Caco-2 (cell line): ENCODE measurements around the gene RAD51D. TPM values are rescaled to one million over a fixed set of nuclear protein-coding genes. Genes with fewer than 3 reads are reported as not detected.

Experiments
- BruUV-seq: library from RNA; stranded (reverse); fragments of 400-500 nt; replicated peaks from 2 replicates; lab custom pipeline; 2021; lab: Mats Ljungman, UMichigan
- CTCF ChIA-PET: fragments of 300-600 bp; sonication (Branson Sonifier 250); formaldehyde crosslinking; loops from one replicate; lab custom pipeline; 2022; ENCODE audit warnings: antibody characterized with exemption; lab: Charles Lee
- POLR2A ChIA-PET: fragments of 300-600 bp; sonication (Branson Sonifier 250); formaldehyde crosslinking; loops from one replicate; lab custom pipeline; 2022; ENCODE audit warnings: antibody characterized with exemption; lab: Charles Lee
- DNase-seq, 2 experiments: peaks; one replicate each; pipeline versions ENCODE4 v3.0.0 to v3.0.0-alpha.2; 2020 to 2022
- H3K27me3 ChIP-seq: replicated peaks from 2 replicates; pipeline ENCODE4 v1.6.0; 2011; ENCODE audit warnings: low read length; ENCODE audit not compliant: control insufficient read depth, insufficient read depth
- H3K36me3 ChIP-seq: 2 replicates; pipeline ENCODE4 v1.5.1; 2011; ENCODE audit warnings: low read length; ENCODE audit not compliant: control insufficient read depth, insufficient read depth
- H3K4me1 ChIP-seq: fragments of 250-450 bp; sonication (Bioruptor Pico); 2 replicates; pipeline ENCODE4 v1.5.1; 2020; ENCODE audit warnings: mild to moderate bottlenecking
- H3K4me3 ChIP-seq: 2 replicates; pipeline ENCODE4 v1.5.1; 2011; ENCODE audit warnings: low read depth, mild to moderate bottlenecking, control low read depth, low read length
- H3K9me3 ChIP-seq: fragments of 250-450 bp; sonication (Bioruptor Pico); 2 replicates; pipeline ENCODE4 v1.5.1; 2020; ENCODE audit warnings: mild to moderate bottlenecking, moderate library complexity
- H3K27ac Mint-ChIP-seq: one replicate; pipeline ENCODE4 v1.8.0; 2022; ENCODE audit warnings: mixed read lengths; ENCODE audit not compliant: unreplicated experiment
- H3K27me3 Mint-ChIP-seq: one replicate; pipeline ENCODE4 v1.8.0; 2022; ENCODE audit warnings: mixed read lengths; ENCODE audit not compliant: insufficient read depth, unreplicated experiment
- H3K36me3 Mint-ChIP-seq: one replicate; pipeline ENCODE4 v1.8.0; 2022; ENCODE audit warnings: mild to moderate bottlenecking, mixed read lengths; ENCODE audit not compliant: insufficient read depth, unreplicated experiment
- H3K4me1 Mint-ChIP-seq: one replicate; pipeline ENCODE4 v1.8.0; 2022; ENCODE audit warnings: low read depth, mixed read lengths; ENCODE audit not compliant: unreplicated experiment
- H3K4me3 Mint-ChIP-seq: one replicate; pipeline ENCODE4 v1.8.0; 2022; ENCODE audit warnings: mild to moderate bottlenecking, moderate library complexity, mixed read lengths; ENCODE audit not compliant: unreplicated experiment
- H3K9me3 Mint-ChIP-seq: one replicate; pipeline ENCODE4 v1.8.0; 2022; ENCODE audit warnings: mixed read lengths; ENCODE audit not compliant: unreplicated experiment
- CTCF ChIP-seq, 2 experiments: fragments of 200-600 bp in 1 of 2; IDR thresholded peaks; 1 replicate in 1 of 2; 2 replicates in 1 of 2; pipeline versions ENCODE4 v1.5.1 to v1.8.0; 2011 to 2022; ENCODE audit warnings: antibody characterized with exemption in 1 of 2, control low read depth in 1 of 2, inconsistent platforms in 1 of 2, low read depth in 1 of 2, low read length in 1 of 2, mild to moderate bottlenecking in 1 of 2, moderate library complexity in 1 of 2; ENCODE audit not compliant: insufficient read depth in 1 of 2, severe bottlenecking in 1 of 2, unreplicated experiment in 1 of 2
- intact Hi-C: fragments of 100-400 bp; cut with micrococcal nuclease; formaldehyde crosslinking; loops from one replicate; pipeline ENCODE4 v1.10.0; 2022; ENCODE audit not compliant: unreplicated experiment
- total RNA-seq: library from RNA; stranded (reverse); gene quantifications from 2 replicates; pipeline ENCODE4 v1.2.3, GENCODE V29; 2022

Gene RAD51D
- total RNA-seq, 1 experiment from 2014 or later: 31.8 TPM

GRCh38 chr17:35089586-35090296, 29.9 kb downstream of the RAD51D start:
- no peaks in the 10 kb centered on the region for H3K27me3 Mint-ChIP-seq
- H3K36me3 ChIP-seq: no peaks in the 10 kb centered on the region
- H3K4me3 Mint-ChIP-seq: peak overlapping the region; percentile 94
- DNase-seq: peak; percentile 54 to 55
- H3K36me3 Mint-ChIP-seq: peaks cover under 1% of the 10 kb centered on the region
- BruUV-seq: TSS peak; percentile 25
- peak in 1 of 2 experiments; percentile 8 for TF ChIP-seq CTCF (IDR thresholded peaks at IDR 0.05; ENCODE audit: insufficient read depth in 1 of 2, low read depth in 1 of 2, low read length in 1 of 2, severe bottlenecking in 1 of 2, unreplicated experiment in 1 of 2)
- H3K4me1 Mint-ChIP-seq: peaks cover 14% of the 10 kb centered on the region
- intact Hi-C loops: loop anchor here (1.0 to 2.0 kb wide), 3 partner anchors 20 to 91 kb away; partner anchors contain the start of gene RAD51D
- peaks cover 18% of the 10 kb centered on the region for H3K4me1 ChIP-seq
- peak overlapping the region; percentile 62 for H3K4me3 ChIP-seq
- H3K27me3 ChIP-seq: no peaks in the 10 kb centered on the region
- no peaks in the 10 kb centered on the region for H3K9me3 Mint-ChIP-seq
- H3K27ac Mint-ChIP-seq: peak overlapping the region; percentile 6
- ChIA-PET CTCF (interaction anchor here (0.5 to 1.7 kb wide), 9 partner anchors 10 to 154 kb away, joined by 3 to 12 read pairs (median 3); partner anchors contain the start of genes LIG3, RAD51D and RFFL), POLR2A (no interaction called here)
- no peaks in the 10 kb centered on the region for H3K9me3 ChIP-seq

GRCh38 chr17:35088881-35089585, 30.6 kb downstream of the RAD51D start:
- Mint-ChIP-seq H3K36me3 (no peaks in the 10 kb centered on the region), H3K4me3 (peak overlapping the region; percentile 94), H3K27me3 (no peaks in the 10 kb centered on the region), H3K27ac (peak overlapping the region; percentile 92), H3K9me3 (no peaks in the 10 kb centered on the region), H3K4me1 (peaks cover 14% of the 10 kb centered on the region)
- no TSS peak for BruUV-seq
- intact Hi-C loops: loop anchor here (1.0 to 2.0 kb wide), 4 partner anchors 20 to 91 kb away; partner anchors contain the start of genes RAD51D and RFFL
- no peaks in the 10 kb centered on the region for H3K27me3 ChIP-seq
- CTCF ChIA-PET: interaction anchor here (0.6 to 1.7 kb wide), 8 partner anchors 9 to 108 kb away, joined by 3 to 12 read pairs (median 4); partner anchors contain the start of genes LIG3, RAD51D and RFFL
- POLR2A ChIA-PET: no interaction called here
- peak overlapping the region; percentile 62 for H3K4me3 ChIP-seq
- H3K9me3 ChIP-seq: no peaks in the 10 kb centered on the region
- H3K36me3 ChIP-seq: no peaks in the 10 kb centered on the region
- DNase-seq: peak; percentile 85 to 94
- H3K4me1 ChIP-seq: peaks cover 18% of the 10 kb centered on the region
- TF ChIP-seq CTCF (IDR thresholded peaks at IDR 0.05; ENCODE audit: insufficient read depth in 1 of 2, low read depth in 1 of 2, low read length in 1 of 2, severe bottlenecking in 1 of 2, unreplicated experiment in 1 of 2): peak; percentile 77 to 80

- peak overlapping the region; percentile 94 for H3K4me3 Mint-ChIP-seq
- Histone ChIP-seq H3K36me3 (no peaks in the 10 kb centered on the region), H3K27me3 (no peaks in the 10 kb centered on the region), H3K4me3 (peak overlapping the region; percentile 58), H3K4me1 (peaks cover 18% of the 10 kb centered on the region), H3K9me3 (no peaks in the 10 kb centered on the region)
- H3K4me1 Mint-ChIP-seq: peaks cover 14% of the 10 kb centered on the region
- ChIA-PET POLR2A (interaction anchor here (1.1 kb wide), 1 partner anchor 37 kb away, joined by 4 read pairs; no protein-coding TSS in a partner anchor), CTCF (no interaction called here)
- H3K36me3 Mint-ChIP-seq: no peaks in the 10 kb centered on the region
- H3K27me3 Mint-ChIP-seq: no peaks in the 10 kb centered on the region
- intact Hi-C loops: loop anchor here (1.0 to 2.0 kb wide), 2 partner anchors 25 to 30 kb away; partner anchors contain the start of genes RAD51D and RFFL
- BruUV-seq: TSS peak; percentile 93
- H3K27ac Mint-ChIP-seq: peak overlapping the region; percentile 92
- peak in 1 of 2 experiments; percentile 22 for TF ChIP-seq CTCF (IDR thresholded peaks at IDR 0.05; ENCODE audit: insufficient read depth in 1 of 2, low read depth in 1 of 2, low read length in 1 of 2, severe bottlenecking in 1 of 2, unreplicated experiment in 1 of 2)
- peak; percentile 64 to 72 for DNase-seq
- no peaks in the 10 kb centered on the region for H3K9me3 Mint-ChIP-seq
Observed at GRCh38 chr17:35088356-35088880, 31.2 kb downstream of the RAD51D start.
